CD4-positive, CD25-positive, alpha-beta regulatory T cell (primary cell): ENCODE results near the gene ZDHHC8. TPM values are rescaled to one million over a fixed set of nuclear protein-coding genes. Genes with fewer than 3 reads are reported as not detected.
"Not testable (repeated sequence)": the region's sequence is repeated elsewhere in the genome, so short reads cannot be mapped to it uniquely, and the experiment has no call there.

Source experiments
- ATAC-seq, 2 donors: fragments of 150-1000 bp; cut with Tn5 transposase; one replicate each; pipeline ENCODE4 v1.10.0; 2021; ENCODE audit warnings: low read depth in 2 of 2, moderate number of reproducible peaks in 2 of 2, moderate library complexity in 1 of 2
- DNase-seq, 3 donors: peaks; one replicate each; pipeline versions ENCODE4 v3.0.0 to v3.0.0-alpha.2; 2012 to 2022; ENCODE audit warnings: mixed read lengths in 1 of 3
- H3K27ac ChIP-seq: one replicate; pipeline ENCODE4 v1.7.0; 2013; ENCODE audit warnings: mild to moderate bottlenecking, low read length; ENCODE audit not compliant: insufficient read depth, poor library complexity, severe bottlenecking
- H3K27me3 ChIP-seq: one replicate; pipeline ENCODE4 v1.7.0; 2013; ENCODE audit warnings: low read length; ENCODE audit not compliant: control insufficient read depth, insufficient read depth
- H3K36me3 ChIP-seq: one replicate; pipeline ENCODE4 v1.7.0; 2013; ENCODE audit warnings: mild to moderate bottlenecking, low read length, moderate library complexity; ENCODE audit not compliant: control insufficient read depth, insufficient read depth
- H3K4me1 ChIP-seq: 2 replicates; pipeline ENCODE4 v1.7.0; 2013; ENCODE audit warnings: mild to moderate bottlenecking, low read length; ENCODE audit not compliant: insufficient read depth, control insufficient read depth, poor library complexity, severe bottlenecking
- H3K4me3 ChIP-seq: one replicate; pipeline ENCODE4 v1.7.0; 2013; ENCODE audit warnings: low read depth, mild to moderate bottlenecking, low read length, moderate library complexity
- H3K9me3 ChIP-seq, 2 experiments: 1 replicate in 1 of 2; 2 replicates in 1 of 2; pipeline ENCODE4 v1.7.0; 2013; ENCODE audit warnings: low read length in 2 of 2, mild to moderate bottlenecking in 1 of 2, moderate library complexity in 1 of 2; ENCODE audit not compliant: control insufficient read depth in 2 of 2
- H3K27ac Mint-ChIP-seq, 3 donors: one replicate each; pipeline ENCODE4 v1.8.0; 2020 to 2022; ENCODE audit warnings: mild to moderate bottlenecking in 3 of 3, mixed read lengths in 3 of 3, moderate library complexity in 2 of 3
- H3K27me3 Mint-ChIP-seq: one replicate; pipeline ENCODE4 v1.8.0; 2022; ENCODE audit warnings: mild to moderate bottlenecking, mixed read lengths
- H3K36me3 Mint-ChIP-seq: one replicate; pipeline ENCODE4 v1.8.0; 2020; ENCODE audit warnings: mixed read lengths
- H3K4me1 Mint-ChIP-seq, 4 donors: one replicate each; pipeline ENCODE4 v1.8.0; 2020 to 2022; ENCODE audit warnings: mixed read lengths in 4 of 4, mild to moderate bottlenecking in 1 of 4
- H3K4me3 Mint-ChIP-seq, 4 donors: one replicate each; pipeline ENCODE4 v1.8.0; 2020 to 2022; ENCODE audit warnings: mild to moderate bottlenecking in 4 of 4, mixed read lengths in 4 of 4, moderate library complexity in 3 of 4
- H3K9me3 Mint-ChIP-seq, 7 donors: one replicate each; pipeline ENCODE4 v1.8.0; 2020 to 2022; ENCODE audit warnings: mixed read lengths in 7 of 7, mild to moderate bottlenecking in 3 of 7, moderate library complexity in 2 of 7
- polyA plus RNA-seq, 4 donors: library from polyadenylated mRNA; unstranded; fragments of 300-500 nt; fragmentation: Illumina TruSeq; gene quantifications; one replicate each; pipeline ENCODE4 v1.2.3, GENCODE V29; 2021
- total RNA-seq: library from RNA; stranded (reverse); gene quantifications from one replicate; pipeline ENCODE4 v1.2.3, GENCODE V29; 2022

Gene ZDHHC8
- total and polyA plus RNA-seq, 5 donors from 2014 or later: 1.2 to 76.7 (median 1.9) TPM

GRCh38 chr22:20159531-20159930 is 27.9 kb downstream of the ZDHHC8 start:
- not testable (repeated sequence) for H3K4me1 ChIP-seq, ATAC-seq, H3K27me3 Mint-ChIP-seq, H3K36me3 Mint-ChIP-seq, H3K9me3 ChIP-seq, H3K27me3 ChIP-seq, H3K4me1 Mint-ChIP-seq, DNase-seq, H3K9me3 Mint-ChIP-seq, H3K4me3 ChIP-seq, H3K27ac ChIP-seq, H3K36me3 ChIP-seq
- Mint-ChIP-seq H3K4me3 (peak overlapping the region in 1 of 4 donors; percentile 75), H3K27ac (peak overlapping the region in 1 of 3 donors; percentile 56)

GRCh38 chr22:20160041-20160440 is 28.4 kb downstream of the ZDHHC8 start:
- no peaks in the 10 kb centered on the region for H3K36me3 Mint-ChIP-seq

DNA sequence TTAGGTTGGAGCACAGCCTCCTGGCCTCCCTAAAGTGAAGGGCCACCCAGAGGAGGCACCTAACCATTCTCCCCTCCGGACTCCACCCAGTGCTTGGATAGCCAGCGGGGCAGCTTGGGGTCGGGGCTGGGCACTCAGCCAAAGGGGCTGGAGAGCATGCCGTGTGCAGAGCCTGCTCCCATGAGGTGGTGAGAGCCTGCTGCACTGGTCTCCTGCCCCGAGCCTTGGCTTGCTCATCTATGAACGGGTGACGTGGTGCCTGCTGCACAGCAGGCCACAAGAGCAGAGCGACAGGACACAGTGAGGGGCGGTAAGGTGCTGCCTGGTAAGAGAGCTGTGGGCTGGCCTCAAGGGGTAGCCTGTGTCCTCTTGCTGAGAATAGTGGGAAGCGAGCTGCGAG is 33.3 kb downstream of the ZDHHC8 start:
- H3K4me3 ChIP-seq: no peak overlapping the region
- H3K4me1 ChIP-seq: no peaks in the 10 kb centered on the region
- DNase-seq (no peak), ATAC-seq (no peak)
- H3K36me3 ChIP-seq: no peaks in the 10 kb centered on the region
- H3K9me3 ChIP-seq: no peaks in the 10 kb centered on the region
- Mint-ChIP-seq H3K27ac (no peak overlapping the region), H3K9me3 (no peaks in the 10 kb centered on the region), H3K27me3 (peaks cover 5% of the 10 kb centered on the region), H3K4me1 (no peaks in the 10 kb centered on the region), H3K4me3 (no peak overlapping the region), H3K36me3 (no peaks in the 10 kb centered on the region)
- no peak overlapping the region for H3K27ac ChIP-seq
- no peaks in the 10 kb centered on the region for H3K27me3 ChIP-seq

More at GRCh38 chr22:20160041-20160440, 28.4 kb downstream of the ZDHHC8 start:
- peaks cover 9% of the 10 kb centered on the region for H3K27me3 Mint-ChIP-seq
- H3K4me1 ChIP-seq: peaks cover 3% of the 10 kb centered on the region
- H3K27ac ChIP-seq: no peak overlapping the region
- H3K27me3 ChIP-seq: no peaks in the 10 kb centered on the region
- no peak overlapping the region for H3K4me3 ChIP-seq
- peaks cover 0 to 3% (median 0%) of the 10 kb centered on the region in 4 donors for H3K4me1 Mint-ChIP-seq
- H3K9me3 ChIP-seq: no peaks in the 10 kb centered on the region
- no peaks in the 10 kb centered on the region for H3K36me3 ChIP-seq
- H3K9me3 Mint-ChIP-seq: no peaks in the 10 kb centered on the region
- H3K4me3 Mint-ChIP-seq: no peak overlapping the region
- no peak for DNase-seq
- ATAC-seq: no peak
- H3K27ac Mint-ChIP-seq: no peak overlapping the region

GRCh38 chr22:20165421-20165820 is 33.8 kb downstream of the ZDHHC8 start:
- no peak overlapping the region for H3K27ac Mint-ChIP-seq
- DNase-seq (no peak), ATAC-seq (no peak)
- H3K4me3 Mint-ChIP-seq: no peak overlapping the region
- Histone ChIP-seq H3K9me3 (no peaks in the 10 kb centered on the region), H3K4me3 (no peak overlapping the region), H3K4me1 (no peaks in the 10 kb centered on the region), H3K27me3 (no peaks in the 10 kb centered on the region), H3K27ac (no peak overlapping the region), H3K36me3 (no peaks in the 10 kb centered on the region)
- H3K27me3 Mint-ChIP-seq: no peaks in the 10 kb centered on the region
- no peaks in the 10 kb centered on the region for H3K36me3 Mint-ChIP-seq
- no peaks in the 10 kb centered on the region for H3K4me1 Mint-ChIP-seq
- peaks cover 0 to 1% (median 0%) of the 10 kb centered on the region in 7 donors for H3K9me3 Mint-ChIP-seq

GRCh38 chr22:20165913-20166312 is 34.3 kb downstream of the ZDHHC8 start:
- Mint-ChIP-seq H3K4me1 (no peaks in the 10 kb centered on the region), H3K9me3 (peaks cover 0 to 2% (median 0%) of the 10 kb centered on the region in 7 donors), H3K4me3 (no peak overlapping the region), H3K27ac (no peak overlapping the region), H3K36me3 (no peaks in the 10 kb centered on the region), H3K27me3 (no peaks in the 10 kb centered on the region)
- H3K4me3 ChIP-seq: no peak overlapping the region
- H3K36me3 ChIP-seq: no peaks in the 10 kb centered on the region
- no peak overlapping the region for H3K27ac ChIP-seq
- H3K27me3 ChIP-seq: no peaks in the 10 kb centered on the region
- no peak for DNase-seq
- H3K9me3 ChIP-seq: no peaks in the 10 kb centered on the region
- ATAC-seq: no peak
- H3K4me1 ChIP-seq: no peaks in the 10 kb centered on the region

DNA sequence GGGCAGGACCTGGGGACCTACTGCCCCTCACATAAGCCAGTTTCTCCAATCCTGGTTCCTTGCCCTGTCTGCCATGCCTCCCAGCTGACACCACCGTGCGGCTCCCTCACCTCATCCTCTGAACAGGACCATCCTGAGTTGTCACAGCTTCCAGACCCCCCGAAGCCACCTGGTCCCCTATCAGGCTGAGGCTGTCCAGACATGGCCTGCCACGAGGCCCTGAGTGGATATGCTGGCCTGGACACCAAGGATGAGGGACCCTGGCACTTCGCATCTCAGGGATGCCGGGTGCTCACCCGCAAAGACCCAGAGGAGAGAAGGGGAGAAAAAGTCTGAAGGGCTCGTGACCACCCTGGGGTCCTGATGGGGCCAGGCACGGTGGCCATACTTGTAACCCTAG is 35.1 kb downstream of the ZDHHC8 start:
- Histone ChIP-seq H3K4me1 (no peaks in the 10 kb centered on the region), H3K27me3 (no peaks in the 10 kb centered on the region), H3K4me3 (no peak overlapping the region), H3K36me3 (no peaks in the 10 kb centered on the region), H3K27ac (no peak overlapping the region), H3K9me3 (no peaks in the 10 kb centered on the region)
- Mint-ChIP-seq H3K4me1 (no peaks in the 10 kb centered on the region), H3K4me3 (no peak overlapping the region), H3K9me3 (peaks cover 0 to 2% (median 0%) of the 10 kb centered on the region in 7 donors), H3K27me3 (no peaks in the 10 kb centered on the region), H3K27ac (no peak overlapping the region), H3K36me3 (no peaks in the 10 kb centered on the region)
- ATAC-seq: no peak
- DNase-seq: no peak

GRCh38 chr22:20167643-20168322 is 36.2 kb downstream of the ZDHHC8 start:
- no peak overlapping the region for H3K4me3 Mint-ChIP-seq
- H3K27me3 Mint-ChIP-seq: no peaks in the 10 kb centered on the region
- H3K36me3 Mint-ChIP-seq: no peaks in the 10 kb centered on the region
- no peaks in the 10 kb centered on the region for H3K36me3 ChIP-seq
- H3K9me3 Mint-ChIP-seq: peaks cover 0 to 2% (median 0%) of the 10 kb centered on the region in 7 donors
- no peak overlapping the region for H3K4me3 ChIP-seq
- H3K27ac Mint-ChIP-seq: no peak overlapping the region
- no peaks in the 10 kb centered on the region for H3K4me1 Mint-ChIP-seq
- ATAC-seq (no peak), DNase-seq (no peak)
- no peaks in the 10 kb centered on the region for H3K9me3 ChIP-seq
- no peaks in the 10 kb centered on the region for H3K4me1 ChIP-seq
- H3K27me3 ChIP-seq: no peaks in the 10 kb centered on the region
- no peak overlapping the region for H3K27ac ChIP-seq

DNA sequence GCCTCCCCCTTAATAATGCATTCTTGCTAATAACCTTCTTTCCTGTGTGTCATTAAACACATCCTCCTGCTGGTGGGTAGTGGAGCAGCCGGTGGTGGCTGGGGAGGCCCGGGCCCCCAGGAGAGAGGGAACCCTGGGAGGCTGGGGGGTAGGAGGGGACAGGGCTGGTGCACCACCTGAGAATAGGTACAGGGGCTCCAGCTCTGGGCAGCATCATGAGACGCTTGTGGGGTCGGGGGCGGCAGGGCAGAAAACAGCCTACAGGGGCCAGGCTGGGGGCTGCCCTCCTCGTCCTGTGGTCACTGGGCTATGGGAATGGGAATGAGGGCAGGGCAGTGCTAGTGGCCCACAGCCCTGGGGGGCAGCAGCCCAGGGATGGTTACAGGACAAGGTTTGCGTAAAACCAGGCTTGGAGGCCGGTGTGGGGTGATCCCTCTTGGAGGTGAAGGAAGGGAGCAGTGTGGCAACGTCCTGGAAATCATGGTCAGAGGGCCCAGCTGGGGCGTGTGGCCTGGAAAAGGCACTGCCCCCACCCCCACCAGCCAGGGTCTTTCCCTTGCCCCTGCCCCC is 37.7 kb downstream of the ZDHHC8 start:
- H3K36me3 Mint-ChIP-seq: no peaks in the 10 kb centered on the region
- Histone ChIP-seq H3K4me3 (no peak overlapping the region), H3K36me3 (no peaks in the 10 kb centered on the region), H3K27ac (no peak overlapping the region), H3K27me3 (no peaks in the 10 kb centered on the region), H3K4me1 (no peaks in the 10 kb centered on the region), H3K9me3 (no peaks in the 10 kb centered on the region)
- no peak overlapping the region for H3K4me3 Mint-ChIP-seq
- H3K27ac Mint-ChIP-seq: no peak overlapping the region
- peaks cover 0 to 2% (median 0%) of the 10 kb centered on the region in 7 donors for H3K9me3 Mint-ChIP-seq
- DNase-seq (no peak), ATAC-seq (no peak)
- no peaks in the 10 kb centered on the region for H3K27me3 Mint-ChIP-seq
- no peaks in the 10 kb centered on the region for H3K4me1 Mint-ChIP-seq
